ENCODE data around the gene MS4A15.

DNA sequence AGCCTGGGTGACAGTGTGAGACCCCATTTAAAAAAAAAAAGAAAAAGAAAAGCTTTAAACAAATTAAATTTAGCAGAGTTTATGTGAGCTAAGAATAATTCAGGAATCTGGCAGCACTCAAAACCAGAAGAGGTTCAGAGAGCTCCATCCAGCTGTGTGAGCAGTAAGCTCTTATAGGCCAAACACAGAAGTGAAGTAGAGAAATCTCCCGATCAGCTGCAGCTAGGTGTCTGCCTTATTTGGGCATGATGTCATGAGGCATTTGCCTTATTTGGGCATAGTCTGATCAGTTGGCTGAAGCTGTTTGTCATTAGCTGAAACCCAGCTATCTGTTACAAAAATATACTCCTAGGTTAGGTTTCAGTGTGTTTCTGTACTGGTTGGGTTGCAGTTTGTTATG lies 8.2 kb downstream of the MS4A15 start:
- TF ChIP-seq CTCF (IDR thresholded peaks at IDR 0.05; ENCODE audit: insufficient read depth, low read length): no peak
- TF ChIP-seq, protein P1, sequence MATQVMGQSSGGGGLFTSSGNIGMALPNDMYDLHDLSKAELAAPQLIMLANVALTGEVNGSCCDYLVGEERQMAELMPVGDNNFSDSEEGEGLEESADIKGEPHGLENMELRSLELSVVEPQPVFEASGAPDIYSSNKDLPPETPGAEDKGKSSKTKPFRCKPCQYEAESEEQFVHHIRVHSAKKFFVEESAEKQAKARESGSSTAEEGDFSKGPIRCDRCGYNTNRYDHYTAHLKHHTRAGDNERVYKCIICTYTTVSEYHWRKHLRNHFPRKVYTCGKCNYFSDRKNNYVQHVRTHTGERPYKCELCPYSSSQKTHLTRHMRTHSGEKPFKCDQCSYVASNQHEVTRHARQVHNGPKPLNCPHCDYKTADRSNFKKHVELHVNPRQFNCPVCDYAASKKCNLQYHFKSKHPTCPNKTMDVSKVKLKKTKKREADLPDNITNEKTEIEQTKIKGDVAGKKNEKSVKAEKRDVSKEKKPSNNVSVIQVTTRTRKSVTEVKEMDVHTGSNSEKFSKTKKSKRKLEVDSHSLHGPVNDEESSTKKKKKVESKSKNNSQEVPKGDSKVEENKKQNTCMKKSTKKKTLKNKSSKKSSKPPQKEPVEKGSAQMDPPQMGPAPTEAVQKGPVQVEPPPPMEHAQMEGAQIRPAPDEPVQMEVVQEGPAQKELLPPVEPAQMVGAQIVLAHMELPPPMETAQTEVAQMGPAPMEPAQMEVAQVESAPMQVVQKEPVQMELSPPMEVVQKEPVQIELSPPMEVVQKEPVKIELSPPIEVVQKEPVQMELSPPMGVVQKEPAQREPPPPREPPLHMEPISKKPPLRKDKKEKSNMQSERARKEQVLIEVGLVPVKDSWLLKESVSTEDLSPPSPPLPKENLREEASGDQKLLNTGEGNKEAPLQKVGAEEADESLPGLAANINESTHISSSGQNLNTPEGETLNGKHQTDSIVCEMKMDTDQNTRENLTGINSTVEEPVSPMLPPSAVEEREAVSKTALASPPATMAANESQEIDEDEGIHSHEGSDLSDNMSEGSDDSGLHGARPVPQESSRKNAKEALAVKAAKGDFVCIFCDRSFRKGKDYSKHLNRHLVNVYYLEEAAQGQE (IDR thresholded peaks at IDR 0.05; ENCODE audit: insufficient replicate concordance, low read depth): no peak
- no peak for TF ChIP-seq POLR2AphosphoS5 (IDR thresholded peaks at IDR 0.05; ENCODE audit: low read depth)
